Activated gamma-delta T cell (primary cell): ENCODE results near the gene IFFO2.

Source experiments
- DNase-seq: peaks from one replicate; lab custom pipeline; 2025; lab: John Stamatoyannopoulos, UW

IFFO2 gene

GRCh38 chr1:18950401-18951026 is 6.0 kb downstream of the IFFO2 start:
- DNase-seq = no peak

- DNase-seq = no peak
Measured at GRCh38 chr1:18949686-18950400, 6.6 kb downstream of the IFFO2 start.

GRCh38 chr1:18948913-18949685 is 7.4 kb downstream of the IFFO2 start:
- no peak for DNase-seq

- no peak for DNase-seq
Measured at GRCh38 chr1:18948048-18948912, 8.2 kb downstream of the IFFO2 start.

- no peak for DNase-seq
Measured at GRCh38 chr1:18947570-18947969, 8.9 kb downstream of the IFFO2 start.

- DNase-seq = no peak
Measured at GRCh38 chr1:18946550-18947381, 9.7 kb downstream of the IFFO2 start.

GRCh38 chr1:18945401-18945849 is 11.1 kb downstream of the IFFO2 start:
- no peak for DNase-seq

- no peak for DNase-seq
Measured at GRCh38 chr1:18944810-18945209, 11.7 kb downstream of the IFFO2 start.

GRCh38 chr1:18943914-18944572 is 12.4 kb downstream of the IFFO2 start:
- no peak for DNase-seq

- no peak for DNase-seq
Measured at GRCh38 chr1:18943162-18943561, 13.3 kb downstream of the IFFO2 start.

- no peak for DNase-seq
Measured at GRCh38 chr1:18942340-18942739, 14.1 kb downstream of the IFFO2 start.

GRCh38 chr1:18941221-18942141 is 15.0 kb downstream of the IFFO2 start:
- no peak for DNase-seq

- DNase-seq = no peak
Measured at GRCh38 chr1:18940303-18941020, 16.0 kb downstream of the IFFO2 start.

GRCh38 chr1:18939398-18940302 is 16.8 kb downstream of the IFFO2 start:
- no peak for DNase-seq

GRCh38 chr1:18938707-18939070 is 17.8 kb downstream of the IFFO2 start:
- DNase-seq = no peak

- DNase-seq = no peak
Measured at GRCh38 chr1:18938008-18938706, 18.3 kb downstream of the IFFO2 start.

- no peak for DNase-seq
Measured at GRCh38 chr1:18937539-18937938, 18.9 kb downstream of the IFFO2 start.
